Endothelial cell of umbilical vein (primary cell): ENCODE measurements around the gene SPATA7. TPM values are rescaled to one million over a fixed set of nuclear protein-coding genes. Genes with fewer than 3 reads are reported as not detected.

ENCODE experiments used
- BruUV-seq: library from RNA; stranded (reverse); fragments of 400-500 nt; replicated peaks from 2 replicates; lab custom pipeline; 2021; lab: Mats Ljungman, UMichigan
- CTCF ChIA-PET: fragments of 300-600, 350-600 bp; sonication (Branson Sonifier 250); formaldehyde crosslinking; loops from one replicate; lab custom pipeline; 2021; ENCODE audit warnings: antibody characterized with exemption, inconsistent platforms; lab: Charles Lee
- POLR2A ChIA-PET: fragments of 300-600, 350-600 bp; sonication (Branson Sonifier 250); formaldehyde crosslinking; loops from one replicate; lab custom pipeline; 2021; ENCODE audit warnings: antibody characterized with exemption, inconsistent platforms; lab: Charles Lee
- DNase-seq: peaks from one replicate; pipeline ENCODE4 v3.0.0-alpha.2; 2011; ENCODE audit warnings: low read depth, low spot score
- FAIRE-seq: peaks from 2 replicates; lab custom pipeline; 2011; peaks lifted over from hg19 to GRCh38; lab: Jason Lieb, UNC
- H2AFZ ChIP-seq: 2 replicates; pipeline ENCODE4 v1.6.0; 2012; ENCODE audit warnings: low read depth, low read length, control low read depth, inconsistent platforms
- H3K27ac ChIP-seq: 2 replicates; pipeline ENCODE4 v1.5.1; 2011; ENCODE audit warnings: low read depth, mild to moderate bottlenecking, control low read depth, low read length, moderate library complexity; ENCODE audit not compliant: insufficient read depth
- H3K27me3 ChIP-seq, 2 experiments: 2 replicates each; pipeline versions ENCODE4 v1.6.0 to v1.6.1; 2011; ENCODE audit warnings: low read length in 2 of 2, mixed read lengths in 1 of 2; ENCODE audit not compliant: control insufficient read depth in 2 of 2, insufficient read depth in 2 of 2
- H3K36me3 ChIP-seq, 2 experiments: 2 replicates in 1 of 2; 3 replicates in 1 of 2; pipeline ENCODE4 v1.5.1; 2011; ENCODE audit warnings: low read length in 2 of 2, mild to moderate bottlenecking in 1 of 2, moderate library complexity in 1 of 2; ENCODE audit not compliant: control insufficient read depth in 2 of 2, insufficient read depth in 2 of 2; ENCODE audit errors: extremely low read depth in 1 of 2
- H3K4me1 ChIP-seq: 3 replicates; pipeline ENCODE4 v1.5.1; 2011; ENCODE audit warnings: mild to moderate bottlenecking, low read length; ENCODE audit not compliant: control insufficient read depth, insufficient read depth; ENCODE audit errors: extremely low read depth
- H3K4me2 ChIP-seq: 2 replicates; pipeline ENCODE4 v1.6.1; 2011; ENCODE audit warnings: low read length, control low read depth, mixed read lengths; ENCODE audit not compliant: insufficient read depth
- H3K4me3 ChIP-seq, 3 experiments: fragments of 200-600 bp in 1 of 3; sonication (generic), shearing (Covaris generic) in 1 of 3; replicated peaks in 1 of 3; 2 replicates each; pipeline ENCODE4 v1.5.1; 2011 to 2016; ENCODE audit warnings: control low read depth in 3 of 3, low read length in 3 of 3, mild to moderate bottlenecking in 2 of 3, inconsistent platforms in 1 of 3, low read depth in 1 of 3, moderate library complexity in 1 of 3; ENCODE audit not compliant: insufficient read depth in 1 of 3
- H3K79me2 ChIP-seq: 2 replicates; pipeline ENCODE4 v1.6.0; 2012; ENCODE audit warnings: low read length, inconsistent platforms; ENCODE audit not compliant: control insufficient read depth, insufficient read depth
- H3K9ac ChIP-seq: replicated peaks from 2 replicates; pipeline ENCODE3; 2011; ENCODE audit warnings: low read length, control low read depth; ENCODE audit not compliant: insufficient read depth; ENCODE audit errors: extremely low read depth
- H3K9me1 ChIP-seq: replicated peaks from 3 replicates; pipeline ENCODE4 v1.6.0; 2011; ENCODE audit warnings: mild to moderate bottlenecking, low read length; ENCODE audit not compliant: control insufficient read depth, insufficient read depth; ENCODE audit errors: extremely low read depth
- H3K9me3 ChIP-seq: replicated peaks from 2 replicates; pipeline ENCODE4 v1.5.1; 2012; ENCODE audit warnings: low read length, inconsistent platforms; ENCODE audit not compliant: control insufficient read depth, insufficient read depth
- H4K20me1 ChIP-seq: replicated peaks from 2 replicates; pipeline ENCODE3; 2011; ENCODE audit warnings: mild to moderate bottlenecking, low read length; ENCODE audit not compliant: control insufficient read depth, insufficient read depth; ENCODE audit errors: extremely low read depth
- CTCF ChIP-seq, 2 donors: IDR thresholded peaks; 1 replicate in 1 of 2; 2 replicates in 1 of 2; pipeline ENCODE4 v1.5.1; 2011; ENCODE audit warnings: low read length in 2 of 2, mild to moderate bottlenecking in 2 of 2, moderate library complexity in 2 of 2, control low read depth in 1 of 2, inconsistent platforms in 1 of 2, low read depth in 1 of 2; ENCODE audit not compliant: insufficient read depth in 1 of 2; ENCODE audit errors: extremely low read depth in 1 of 2
- EZH2 ChIP-seq: IDR thresholded peaks from 2 replicates; pipeline ENCODE4 v1.6.1; 2012; ENCODE audit warnings: borderline replicate concordance, low read depth, mild to moderate bottlenecking, moderate library complexity, low read length, inconsistent platforms; ENCODE audit not compliant: severe bottlenecking
- GATA2 ChIP-seq: IDR thresholded peaks from 2 replicates; pipeline ENCODE4 v1.7.0; 2011; ENCODE audit warnings: low read depth, mild to moderate bottlenecking, moderate library complexity, mixed read lengths, low read length; ENCODE audit not compliant: insufficient read length, insufficient read depth
- MAX ChIP-seq: IDR thresholded peaks from 2 replicates; pipeline ENCODE4 v1.6.1; 2011; ENCODE audit not compliant: insufficient read depth, insufficient read length
- MYC ChIP-seq: IDR thresholded peaks from one replicate; pipeline ENCODE4 v1.6.1; 2011; ENCODE audit warnings: mild to moderate bottlenecking, low read depth, low read length
- POLR2A ChIP-seq: IDR thresholded peaks from 2 replicates; pipeline ENCODE4 v1.6.1; 2012; ENCODE audit warnings: low read depth, mild to moderate bottlenecking, control low read depth, low read length
- POLR2AphosphoS5 ChIP-seq: IDR thresholded peaks from 2 replicates; pipeline ENCODE4 v1.6.1; 2012; ENCODE audit warnings: low read depth, mild to moderate bottlenecking, control low read depth, low read length, moderate library complexity; ENCODE audit not compliant: insufficient read depth
- dilution Hi-C: fragments of 300-500 bp; cut with MboI; formaldehyde crosslinking; loops from one replicate; pipeline ENCODE4 v1.15.0; 2019; ENCODE audit warnings: low sequenced_read_pairs; ENCODE audit not compliant: extremely low pct_ligation_motif_present
- intact Hi-C: fragments of 100-400 bp; cut with micrococcal nuclease; formaldehyde crosslinking; loops from one replicate; pipeline ENCODE4 v1.10.0; 2022
- polyA plus RNA-seq, 4 experiments: library from polyadenylated mRNA; depleted of rRNA in 3 of 4; stranded (reverse) in 3 of 4; unstranded in 1 of 4; fragments of >200 nt; gene quantifications; 2 replicates each; pipeline versions ENCODE4 v1.2.1 to v1.2.3, GENCODE V29; 2011 to 2012; ENCODE audit warnings: missing spikeins in 1 of 4
- total RNA-seq: library from RNA; stranded (reverse); gene quantifications from 2 replicates; pipeline ENCODE4 v1.2.3, GENCODE V29; 2021

The SPATA7 gene
- total and polyA plus RNA-seq, 2 donors (not counting 3 experiments of a cell fraction or from before 2014, with no cell fraction given) = 4.0 to 9.7 TPM

GRCh38 chr14:88342980-88343379, 42.5 kb upstream of the SPATA7 start:
- Histone ChIP-seq H3K79me2 (no peaks in the 10 kb centered on the region), H3K4me1 (no peaks in the 10 kb centered on the region), H3K27ac (no peak overlapping the region), H4K20me1 (no peaks in the 10 kb centered on the region), H3K4me3 (no peak overlapping the region), H3K9ac (no peak overlapping the region), H3K9me1 (no peaks in the 10 kb centered on the region), H3K36me3 (no peaks in the 10 kb centered on the region), H3K9me3 (no peaks in the 10 kb centered on the region), H3K4me2 (no peak overlapping the region), H2AFZ (no peak overlapping the region), H3K27me3 (no peaks in the 10 kb centered on the region)
- dilution Hi-C loops (no loop called here), intact Hi-C loops (no loop called here)
- POLR2A ChIA-PET = no interaction called here
- CTCF ChIA-PET = no interaction called here
- no peak for FAIRE-seq
- no TSS peak for BruUV-seq
- no peak for TF ChIP-seq GATA2
- no peak for TF ChIP-seq MAX
- TF ChIP-seq EZH2 = no peak
- TF ChIP-seq MYC = no peak
- TF ChIP-seq CTCF (IDR thresholded peaks at IDR 0.05; ENCODE audit: extremely low read depth in 1 of 2, insufficient read depth in 1 of 2, low read depth in 1 of 2, low read length in 2 of 2) = no peak
- TF ChIP-seq POLR2A = no peak
- TF ChIP-seq POLR2AphosphoS5 = no peak
- no peak for DNase-seq
